Measurements from ENCODE around the gene NFE2L2. TPM values are rescaled to one million over a fixed set of nuclear protein-coding genes. Genes with fewer than 3 reads are reported as not detected.

NFE2L2 gene
- total RNA-seq, 6 experiments from 2014 or later: 27.9 to 83.6 (median 35.6) TPM

DNA sequence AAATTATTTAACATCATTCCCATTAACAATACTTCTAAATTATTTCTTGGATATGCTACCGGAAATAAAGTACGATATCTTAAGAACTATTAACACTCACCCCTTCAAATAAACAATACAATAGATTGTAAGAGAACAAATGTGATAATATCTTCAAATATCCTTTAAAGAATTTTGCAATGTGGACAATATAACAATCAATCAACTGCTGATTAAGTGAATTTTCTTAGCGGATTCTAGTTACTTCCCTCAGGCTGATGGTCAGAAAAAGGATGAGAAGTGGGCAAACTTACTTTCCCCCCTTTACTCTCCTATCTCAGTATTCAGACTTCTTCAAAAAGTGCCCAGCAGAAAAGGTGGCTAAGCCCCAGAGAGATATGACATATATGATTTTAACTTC, 10.8 kb downstream of the NFE2L2 start:
- Histone ChIP-seq H3K36me3 (peaks cover 0 to 13% (median 0%) of the 10 kb centered on the region in 4 donors), H3K4me1 (peaks cover 0 to 88% (median 38%) of the 10 kb centered on the region in 4 donors), H3K27me3 (no peaks in the 10 kb centered on the region), H3K4me3 (no peak overlapping the region), H3K9me3 (no peaks in the 10 kb centered on the region), H3K27ac (peak overlapping the region in 1 of 3 donors; percentile 100)
- WGBS (ENCODE audit: insufficient coverage, low coverage, low lambda C conversion rate, missing lambda C conversion rate): 62% methylated on average over 3 of the region's 3 CpGs
- DNase-seq: no peak
- no peak for ATAC-seq
- intact Hi-C loops (cut with DNase I): no loop called here
- no peak for TF ChIP-seq POLR2A (IDR thresholded peaks at IDR 0.05)
- TF ChIP-seq, protein P1, sequence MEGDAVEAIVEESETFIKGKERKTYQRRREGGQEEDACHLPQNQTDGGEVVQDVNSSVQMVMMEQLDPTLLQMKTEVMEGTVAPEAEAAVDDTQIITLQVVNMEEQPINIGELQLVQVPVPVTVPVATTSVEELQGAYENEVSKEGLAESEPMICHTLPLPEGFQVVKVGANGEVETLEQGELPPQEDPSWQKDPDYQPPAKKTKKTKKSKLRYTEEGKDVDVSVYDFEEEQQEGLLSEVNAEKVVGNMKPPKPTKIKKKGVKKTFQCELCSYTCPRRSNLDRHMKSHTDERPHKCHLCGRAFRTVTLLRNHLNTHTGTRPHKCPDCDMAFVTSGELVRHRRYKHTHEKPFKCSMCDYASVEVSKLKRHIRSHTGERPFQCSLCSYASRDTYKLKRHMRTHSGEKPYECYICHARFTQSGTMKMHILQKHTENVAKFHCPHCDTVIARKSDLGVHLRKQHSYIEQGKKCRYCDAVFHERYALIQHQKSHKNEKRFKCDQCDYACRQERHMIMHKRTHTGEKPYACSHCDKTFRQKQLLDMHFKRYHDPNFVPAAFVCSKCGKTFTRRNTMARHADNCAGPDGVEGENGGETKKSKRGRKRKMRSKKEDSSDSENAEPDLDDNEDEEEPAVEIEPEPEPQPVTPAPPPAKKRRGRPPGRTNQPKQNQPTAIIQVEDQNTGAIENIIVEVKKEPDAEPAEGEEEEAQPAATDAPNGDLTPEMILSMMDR (IDR thresholded peaks at IDR 0.05): no peak

DNA sequence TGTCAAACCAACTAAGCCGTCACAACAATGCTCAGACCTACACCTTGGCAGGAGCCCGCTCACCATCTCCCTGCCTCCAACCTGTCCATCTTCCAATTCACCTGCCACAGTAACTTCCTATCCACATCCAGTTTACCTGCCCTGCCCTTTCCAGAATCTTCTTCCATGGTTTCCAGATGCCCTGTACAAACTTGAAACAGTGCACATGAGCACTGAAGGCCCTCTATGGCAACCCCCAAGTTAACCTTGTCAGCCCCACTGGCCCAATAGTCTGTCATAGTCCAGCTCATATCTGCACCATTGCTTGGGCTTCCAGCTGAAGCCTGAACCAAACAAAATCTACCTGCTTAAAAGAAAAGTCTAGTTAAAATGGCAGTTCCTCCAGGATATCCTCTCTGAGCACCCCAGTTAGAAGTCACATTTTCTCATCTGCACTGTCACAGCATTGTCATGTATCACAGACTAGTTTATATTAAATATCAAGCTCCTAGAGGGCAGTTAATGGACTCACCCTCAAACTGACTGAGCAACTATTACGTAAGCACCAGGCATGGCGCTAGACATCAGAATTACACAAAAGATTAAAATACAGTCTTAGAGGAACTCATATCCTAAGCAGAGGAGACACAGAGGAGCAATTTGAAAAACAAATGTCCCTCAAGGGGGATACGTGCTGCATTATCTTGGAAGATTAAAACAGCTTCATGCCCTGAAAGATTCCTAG, 11.6 kb downstream of the NFE2L2 start:
- Histone ChIP-seq H3K36me3 (peaks cover 0 to 18% (median 0%) of the 10 kb centered on the region in 4 donors), H3K27ac (peak overlapping the region; percentile 35 to 100 (median 56)), H3K4me3 (no peak overlapping the region), H3K27me3 (no peaks in the 10 kb centered on the region), H3K9me3 (no peaks in the 10 kb centered on the region), H3K4me1 (peaks cover 0 to 88% (median 34%) of the 10 kb centered on the region in 4 donors)
- WGBS (ENCODE audit: insufficient coverage, low coverage, low lambda C conversion rate, missing lambda C conversion rate): 77% methylated on average over 5 of the region's 5 CpGs
- ATAC-seq (peak in 2 of 4 donors; percentile 5 to 9), DNase-seq (no peak)
- TF ChIP-seq, protein P1 (IDR thresholded peaks at IDR 0.05): no peak
- no peak for TF ChIP-seq POLR2A (IDR thresholded peaks at IDR 0.05)
- intact Hi-C loops (cut with DNase I): no loop called here

DNA sequence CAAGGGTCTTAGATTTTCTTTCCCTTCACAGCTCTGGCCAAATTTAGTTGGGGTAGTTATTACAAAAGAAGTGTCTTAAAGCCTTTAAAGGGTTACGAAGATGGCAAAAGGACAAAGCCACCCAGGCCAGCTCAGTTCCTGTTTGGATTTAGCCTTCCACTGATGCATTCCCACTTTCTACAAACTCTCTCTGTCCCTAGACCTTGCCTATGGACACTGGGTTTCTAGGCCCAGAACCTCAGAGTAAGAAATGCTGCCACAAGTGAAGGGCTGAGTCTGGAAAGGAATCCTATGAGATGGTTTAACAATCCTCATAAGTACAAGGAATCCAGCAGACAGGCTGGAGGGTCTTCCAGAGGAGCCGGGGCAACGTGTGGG, 13.4 kb downstream of the NFE2L2 start:
- TF ChIP-seq, protein P1 (IDR thresholded peaks at IDR 0.05): no peak
- no peak for TF ChIP-seq POLR2A (IDR thresholded peaks at IDR 0.05)
- H3K4me1 ChIP-seq: peaks cover 0 to 88% (median 31%) of the 10 kb centered on the region in 4 donors
- WGBS (ENCODE audit: insufficient coverage, low coverage, low lambda C conversion rate, missing lambda C conversion rate): 81% methylated on average over 3 of the region's 3 CpGs
- ATAC-seq (no peak), DNase-seq (no peak)
- intact Hi-C loops (cut with DNase I): no loop called here
- no peaks in the 10 kb centered on the region for H3K9me3 ChIP-seq
- peak overlapping the region; percentile 48 to 100 (median 57) for H3K27ac ChIP-seq
- peaks cover 0 to 18% (median 0%) of the 10 kb centered on the region in 4 donors for H3K36me3 ChIP-seq
- H3K27me3 ChIP-seq: no peaks in the 10 kb centered on the region
- no peak overlapping the region for H3K4me3 ChIP-seq

DNA sequence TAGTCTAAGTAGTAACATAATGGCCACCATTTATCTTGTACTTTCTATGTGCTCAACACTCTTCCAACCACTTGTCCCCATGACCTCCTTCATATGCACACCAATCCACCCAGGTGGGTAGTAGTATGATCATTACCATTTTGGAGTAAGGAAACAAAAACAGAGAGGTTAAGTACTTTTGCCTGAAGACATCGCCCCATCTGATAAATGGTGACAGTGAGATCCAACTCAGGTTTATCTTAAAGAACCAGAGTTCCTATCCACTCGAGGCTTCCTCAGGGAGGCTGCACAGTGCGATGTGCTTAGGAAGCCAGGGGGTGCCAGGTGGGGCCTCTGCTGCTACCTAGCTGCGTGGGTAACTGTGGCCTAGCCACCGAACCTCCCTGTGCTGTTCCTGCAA, 14.1 kb downstream of the NFE2L2 start:
- DNase-seq: no peak
- no peaks in the 10 kb centered on the region for H3K27me3 ChIP-seq
- peaks cover 0 to 88% (median 32%) of the 10 kb centered on the region in 4 donors for H3K4me1 ChIP-seq
- H3K4me3 ChIP-seq: no peak overlapping the region
- H3K27ac ChIP-seq: peak overlapping the region in 2 of 3 donors; percentile 57 to 100
- WGBS (ENCODE audit: insufficient coverage, low coverage, low lambda C conversion rate, missing lambda C conversion rate): 91% methylated on average over 4 of the region's 5 CpGs
- no peak for ATAC-seq
- no peaks in the 10 kb centered on the region for H3K9me3 ChIP-seq
- peaks cover 0 to 18% (median 0%) of the 10 kb centered on the region in 4 donors for H3K36me3 ChIP-seq
- TF ChIP-seq POLR2A (IDR thresholded peaks at IDR 0.05): no peak
- TF ChIP-seq, protein P1 (IDR thresholded peaks at IDR 0.05): no peak
- intact Hi-C loops (cut with DNase I): no loop called here
